OCI-LY1 (cell line): ENCODE data around the gene ZNF76.

Source experiments
- CTCF ChIP-seq: fragments of 200-600 bp; sonication (generic), shearing (Covaris generic); IDR thresholded peaks from 2 replicates; pipeline ENCODE4 v1.5.1; 2017; ENCODE audit warnings: mild to moderate bottlenecking, antibody characterized with exemption, low read length, moderate library complexity, mixed read lengths
- EZH2 ChIP-seq: fragments of 200-600 bp; sonication (generic), shearing (Covaris generic); IDR thresholded peaks from 2 replicates; pipeline ENCODE4 v1.8.0; 2017; ENCODE audit warnings: borderline replicate concordance, mixed run types, mild to moderate bottlenecking, antibody characterized with exemption, low read length, moderate library complexity, mixed read lengths

DNA sequence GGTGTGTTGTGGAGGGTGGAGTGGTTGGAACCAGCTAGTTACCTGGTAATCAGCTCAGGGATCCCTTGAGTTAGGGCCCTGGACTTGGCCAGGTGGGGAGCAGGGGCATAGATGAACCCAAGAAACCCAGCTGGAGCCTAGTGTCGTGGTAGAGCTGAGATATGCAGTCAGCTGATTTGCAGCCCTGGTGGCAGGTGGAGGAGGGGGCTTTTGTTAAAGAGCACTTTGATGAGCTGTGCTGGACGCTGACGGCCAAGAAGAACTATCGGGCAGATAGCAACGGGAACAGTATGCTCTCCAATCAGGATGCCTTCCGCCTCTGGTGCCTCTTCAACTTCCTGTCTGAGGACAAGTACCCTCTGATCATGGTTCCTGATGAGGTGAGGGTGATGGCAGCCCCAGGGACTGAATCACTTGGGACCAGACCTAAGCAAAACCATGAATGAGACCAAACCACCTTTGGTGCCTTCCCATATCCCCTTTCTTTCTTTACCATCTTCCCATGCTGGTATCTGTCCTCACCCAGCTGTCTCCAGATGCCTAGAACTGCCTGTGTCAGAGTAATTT, 50.8 kb downstream of the ZNF76 start:
- no peak for TF ChIP-seq CTCF
- TF ChIP-seq EZH2, result no peak
